ENCODE measurements around the gene SPON1.
"Not testable (repeated sequence)": the region's sequence is repeated elsewhere in the genome, so short reads cannot be mapped to it uniquely, and the experiment has no call there.

The SPON1 gene

GRCh38 chr11:14081581-14082231 lies 119.2 kb downstream of the SPON1 start:
- no peaks in the 10 kb centered on the region for H3K9me3 ChIP-seq (ENCODE audit: low read depth, low read length)
- no peaks in the 10 kb centered on the region for H3K36me3 ChIP-seq (ENCODE audit: insufficient read depth, low read length)
- DNase-seq (ENCODE audit: low read depth, low spot score), result no peak
- no peak overlapping the region for H3K27ac ChIP-seq
- TF ChIP-seq EZH2 (IDR thresholded peaks at IDR 0.05) (no peak), POLR2AphosphoS5 (IDR thresholded peaks at IDR 0.05; ENCODE audit: borderline replicate concordance, low read depth, low read length) (no peak), FOXP2 (optimal IDR thresholded peaks at IDR 0.05; ENCODE audit: control extremely low read depth, extremely low read length, insufficient read depth) (no peak)
- no peak overlapping the region for H3K4me3 ChIP-seq
- no peak overlapping the region for H3K9ac ChIP-seq (ENCODE audit: insufficient read length)

DNA sequence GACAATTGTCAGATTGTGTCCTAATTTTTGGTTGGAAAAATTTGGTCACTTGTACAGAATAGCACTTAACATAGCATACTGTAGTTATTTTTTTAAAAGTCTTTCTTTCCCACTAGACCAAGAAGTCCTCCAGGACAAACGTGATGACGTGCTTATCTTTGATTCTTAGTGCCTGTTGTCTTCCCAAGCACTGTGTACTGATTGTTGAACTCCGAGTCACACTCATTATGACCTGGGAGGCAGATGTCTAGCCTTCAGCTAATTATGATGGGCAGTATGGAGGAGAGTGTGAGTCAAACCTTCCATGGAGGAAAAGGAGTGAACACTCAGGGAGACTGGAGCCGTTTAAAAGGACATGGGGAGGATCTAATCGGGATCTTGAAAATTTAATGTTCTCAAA lies 119.8 kb downstream of the SPON1 start:
- Histone ChIP-seq H3K36me3 (ENCODE audit: insufficient read depth, low read length) (no peaks in the 10 kb centered on the region), H3K4me3 (no peak overlapping the region), H3K9ac (ENCODE audit: insufficient read length) (no peak overlapping the region), H3K9me3 (ENCODE audit: low read depth, low read length) (no peaks in the 10 kb centered on the region), H3K27ac (no peak overlapping the region)
- TF ChIP-seq EZH2 (IDR thresholded peaks at IDR 0.05) (no peak), POLR2AphosphoS5 (IDR thresholded peaks at IDR 0.05; ENCODE audit: borderline replicate concordance, low read depth, low read length) (no peak), FOXP2 (optimal IDR thresholded peaks at IDR 0.05; ENCODE audit: control extremely low read depth, extremely low read length, insufficient read depth) (no peak)
- no peak for DNase-seq (ENCODE audit: low read depth, low spot score)

DNA sequence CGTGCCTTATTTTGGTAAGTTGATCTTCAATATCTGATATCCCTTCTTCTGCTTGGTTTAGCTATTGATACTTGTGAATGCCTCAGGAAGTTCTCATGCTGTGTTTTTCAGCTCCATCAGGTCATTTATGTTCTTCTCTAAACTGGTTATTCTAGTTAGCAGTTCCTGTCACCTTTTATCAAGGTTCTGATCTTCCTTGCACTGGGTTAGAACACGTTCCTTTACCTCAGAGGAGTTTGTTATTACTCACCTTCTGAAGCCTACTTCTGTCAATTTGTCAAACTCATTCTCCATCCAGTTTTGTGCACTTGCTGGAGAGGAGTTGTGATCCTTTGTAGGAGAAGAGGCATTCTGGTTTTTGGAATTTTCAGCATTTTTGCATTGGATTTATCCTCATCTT lies 126.3 kb downstream of the SPON1 start:
- not testable (repeated sequence) for H3K4me3 ChIP-seq; H3K9me3 ChIP-seq (ENCODE audit: low read depth, low read length); H3K36me3 ChIP-seq (ENCODE audit: insufficient read depth, low read length); DNase-seq (ENCODE audit: low read depth, low spot score); H3K27ac ChIP-seq; H3K9ac ChIP-seq (ENCODE audit: insufficient read length)

DNA sequence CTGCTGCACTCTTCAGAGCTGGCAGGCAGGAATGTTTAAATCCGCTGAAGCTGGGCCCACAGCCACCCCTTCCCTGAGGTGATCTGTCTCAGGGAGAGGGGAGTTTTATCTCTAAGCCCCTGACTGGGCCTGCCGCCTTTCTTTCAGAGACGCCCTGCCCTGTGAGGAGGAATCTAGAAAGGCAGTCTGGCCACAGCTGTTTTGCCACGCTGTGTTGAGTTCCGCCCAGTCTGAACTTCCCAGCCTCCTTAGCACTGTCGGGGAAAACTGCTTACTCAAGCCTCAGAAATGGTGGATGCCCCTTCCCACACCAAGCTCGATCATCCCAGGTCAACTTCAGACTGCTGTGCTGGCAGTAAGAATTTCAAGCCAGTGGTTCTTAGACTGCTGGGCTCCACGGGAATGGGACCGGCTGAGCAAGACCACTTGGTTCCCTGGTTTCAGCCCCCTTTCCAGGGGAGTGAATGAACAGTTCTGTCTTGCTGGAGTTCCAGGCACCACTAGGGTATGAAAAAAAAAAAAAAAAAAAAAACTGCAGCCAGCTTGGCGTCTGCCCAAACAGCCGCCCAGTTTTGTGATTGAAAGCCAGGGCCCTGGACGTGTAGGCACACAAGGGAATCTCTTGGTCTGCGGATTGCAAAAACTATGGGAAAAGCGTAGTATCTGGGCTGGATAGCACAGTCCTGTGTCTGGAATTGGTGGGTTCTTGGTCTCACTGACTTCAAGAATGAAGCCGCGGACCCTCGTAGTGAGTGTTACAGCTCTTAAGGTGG lies 127.4 kb downstream of the SPON1 start:
- no peak for TF ChIP-seq POLR2AphosphoS5 (IDR thresholded peaks at IDR 0.05; ENCODE audit: borderline replicate concordance, low read depth, low read length)
- TF ChIP-seq EZH2 (IDR thresholded peaks at IDR 0.05), result no peak
- TF ChIP-seq FOXP2 (optimal IDR thresholded peaks at IDR 0.05; ENCODE audit: control extremely low read depth, extremely low read length, insufficient read depth), result no peak
- H3K27ac ChIP-seq, result no peak overlapping the region
- H3K36me3 ChIP-seq (ENCODE audit: insufficient read depth, low read length), result no peaks in the 10 kb centered on the region
- DNase-seq (ENCODE audit: low read depth, low spot score), result no peak
- H3K9ac ChIP-seq (ENCODE audit: insufficient read length), result no peak overlapping the region
- H3K4me3 ChIP-seq, result no peak overlapping the region
- no peaks in the 10 kb centered on the region for H3K9me3 ChIP-seq (ENCODE audit: low read depth, low read length)

DNA sequence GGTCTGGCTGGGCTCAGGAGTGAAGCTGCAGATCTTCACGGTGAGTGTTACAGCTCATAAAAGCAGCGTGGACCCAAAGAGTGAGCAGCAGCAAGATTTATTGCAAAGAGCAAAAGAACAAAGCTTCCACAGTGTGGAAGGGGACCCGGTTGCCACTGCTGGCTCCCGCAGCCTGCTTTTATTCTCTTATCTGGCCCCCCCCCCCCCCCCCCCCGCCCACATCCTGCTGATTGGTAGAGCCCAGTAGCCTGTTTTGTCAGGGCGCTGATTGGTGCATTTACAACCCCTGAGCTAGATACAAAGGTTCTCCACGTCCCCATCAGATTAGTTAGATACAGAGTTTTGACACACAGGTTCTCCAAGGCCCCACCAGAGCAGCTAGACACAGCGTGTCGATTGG lies 128.1 kb downstream of the SPON1 start:
- H3K9ac ChIP-seq (ENCODE audit: insufficient read length); H3K4me3 ChIP-seq; H3K9me3 ChIP-seq (ENCODE audit: low read depth, low read length); H3K27ac ChIP-seq; H3K36me3 ChIP-seq (ENCODE audit: insufficient read depth, low read length); DNase-seq (ENCODE audit: low read depth, low spot score): not testable (repeated sequence)

GRCh38 chr11:14093065-14093464 lies 130.5 kb downstream of the SPON1 start:
- Histone ChIP-seq H3K4me3 (no peak overlapping the region), H3K9ac (ENCODE audit: insufficient read length) (no peak overlapping the region), H3K36me3 (ENCODE audit: insufficient read depth, low read length) (no peaks in the 10 kb centered on the region), H3K9me3 (ENCODE audit: low read depth, low read length) (no peaks in the 10 kb centered on the region), H3K27ac (no peak overlapping the region)
- DNase-seq (ENCODE audit: low read depth, low spot score), result no peak
- no peak for TF ChIP-seq EZH2 (IDR thresholded peaks at IDR 0.05)
- no peak for TF ChIP-seq FOXP2 (optimal IDR thresholded peaks at IDR 0.05; ENCODE audit: control extremely low read depth, extremely low read length, insufficient read depth)
- TF ChIP-seq POLR2AphosphoS5 (IDR thresholded peaks at IDR 0.05; ENCODE audit: borderline replicate concordance, low read depth, low read length), result no peak

- TF ChIP-seq POLR2AphosphoS5 (IDR thresholded peaks at IDR 0.05; ENCODE audit: borderline replicate concordance, low read depth, low read length) (no peak), FOXP2 (optimal IDR thresholded peaks at IDR 0.05; ENCODE audit: control extremely low read depth, extremely low read length, insufficient read depth) (no peak), EZH2 (IDR thresholded peaks at IDR 0.05) (no peak)
- no peak for DNase-seq (ENCODE audit: low read depth, low spot score)
- no peak overlapping the region for H3K9ac ChIP-seq (ENCODE audit: insufficient read length)
- H3K27ac ChIP-seq, result no peak overlapping the region
- no peaks in the 10 kb centered on the region for H3K36me3 ChIP-seq (ENCODE audit: insufficient read depth, low read length)
- H3K9me3 ChIP-seq (ENCODE audit: low read depth, low read length), result no peaks in the 10 kb centered on the region
- H3K4me3 ChIP-seq, result no peak overlapping the region
Observed at GRCh38 chr11:14094481-14095037, 132.0 kb downstream of the SPON1 start.

DNA sequence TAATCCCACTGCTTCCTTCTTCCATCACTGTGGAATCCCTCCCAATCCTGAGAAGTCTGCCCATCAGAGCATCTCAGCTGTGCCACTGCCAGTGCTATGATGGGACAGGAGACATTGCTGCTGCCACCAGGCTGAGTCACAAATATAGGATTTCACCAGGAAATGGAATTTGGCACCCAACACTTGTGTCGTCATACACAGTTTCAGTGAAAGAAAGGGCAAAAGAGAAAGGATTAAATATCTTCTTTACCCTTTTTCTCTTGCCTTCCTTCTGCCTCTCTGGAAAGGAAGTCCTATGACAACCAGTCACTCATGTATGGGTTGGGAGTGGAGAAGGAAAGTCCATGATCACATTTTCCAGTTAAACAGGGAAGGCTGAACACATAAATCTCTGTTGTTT lies 133.4 kb downstream of the SPON1 start:
- TF ChIP-seq FOXP2 (optimal IDR thresholded peaks at IDR 0.05; ENCODE audit: control extremely low read depth, extremely low read length, insufficient read depth) (no peak), POLR2AphosphoS5 (IDR thresholded peaks at IDR 0.05; ENCODE audit: borderline replicate concordance, low read depth, low read length) (no peak), EZH2 (IDR thresholded peaks at IDR 0.05) (no peak)
- Histone ChIP-seq H3K9me3 (ENCODE audit: low read depth, low read length) (no peaks in the 10 kb centered on the region), H3K27ac (no peak overlapping the region), H3K4me3 (no peak overlapping the region), H3K9ac (ENCODE audit: insufficient read length) (no peak overlapping the region), H3K36me3 (ENCODE audit: insufficient read depth, low read length) (no peaks in the 10 kb centered on the region)
- no peak for DNase-seq (ENCODE audit: low read depth, low spot score)

- Histone ChIP-seq H3K9me3 (ENCODE audit: low read depth, low read length) (no peaks in the 10 kb centered on the region), H3K4me3 (no peak overlapping the region)
Observed at GRCh38 chr11:14096606-14097005, 134.1 kb downstream of the SPON1 start.

More at GRCh38 chr11:14096606-14097005, 134.1 kb downstream of the SPON1 start:
- H3K9ac ChIP-seq (ENCODE audit: insufficient read length), result no peak overlapping the region
- no peak overlapping the region for H3K27ac ChIP-seq
- no peaks in the 10 kb centered on the region for H3K36me3 ChIP-seq (ENCODE audit: insufficient read depth, low read length)
- TF ChIP-seq FOXP2 (optimal IDR thresholded peaks at IDR 0.05; ENCODE audit: control extremely low read depth, extremely low read length, insufficient read depth), result no peak
- no peak for TF ChIP-seq EZH2 (IDR thresholded peaks at IDR 0.05)
- no peak for TF ChIP-seq POLR2AphosphoS5 (IDR thresholded peaks at IDR 0.05; ENCODE audit: borderline replicate concordance, low read depth, low read length)
- no peak for DNase-seq (ENCODE audit: low read depth, low spot score)

All from SK-N-MC (cell line).